ENCODE measurements around the gene NDUFC1.

The NDUFC1 gene

DNA sequence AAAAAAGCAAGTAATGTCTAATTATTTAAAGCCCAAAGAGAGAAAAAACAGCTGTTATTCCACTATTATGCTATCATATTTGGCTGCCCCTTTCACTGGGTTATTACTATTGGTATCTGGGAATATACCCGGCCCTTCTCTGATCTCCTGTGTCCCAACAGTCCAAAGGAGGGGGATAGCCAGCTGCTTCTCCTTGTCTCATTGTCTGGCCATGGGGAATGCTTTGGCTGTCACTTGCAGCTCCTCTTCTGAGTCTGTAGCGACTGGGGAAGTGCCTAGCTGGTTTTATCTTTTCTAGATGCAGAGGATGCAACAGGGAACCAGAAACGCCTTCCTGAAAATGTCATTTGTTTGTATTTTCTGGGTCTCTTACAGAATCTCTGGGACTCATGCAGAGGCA lies 56.1 kb downstream of the NDUFC1 start:
- no peak for DNase-seq

GRCh38 chr4:139245590-139245989 lies 56.7 kb downstream of the NDUFC1 start:
- DNase-seq: no peak

DNA sequence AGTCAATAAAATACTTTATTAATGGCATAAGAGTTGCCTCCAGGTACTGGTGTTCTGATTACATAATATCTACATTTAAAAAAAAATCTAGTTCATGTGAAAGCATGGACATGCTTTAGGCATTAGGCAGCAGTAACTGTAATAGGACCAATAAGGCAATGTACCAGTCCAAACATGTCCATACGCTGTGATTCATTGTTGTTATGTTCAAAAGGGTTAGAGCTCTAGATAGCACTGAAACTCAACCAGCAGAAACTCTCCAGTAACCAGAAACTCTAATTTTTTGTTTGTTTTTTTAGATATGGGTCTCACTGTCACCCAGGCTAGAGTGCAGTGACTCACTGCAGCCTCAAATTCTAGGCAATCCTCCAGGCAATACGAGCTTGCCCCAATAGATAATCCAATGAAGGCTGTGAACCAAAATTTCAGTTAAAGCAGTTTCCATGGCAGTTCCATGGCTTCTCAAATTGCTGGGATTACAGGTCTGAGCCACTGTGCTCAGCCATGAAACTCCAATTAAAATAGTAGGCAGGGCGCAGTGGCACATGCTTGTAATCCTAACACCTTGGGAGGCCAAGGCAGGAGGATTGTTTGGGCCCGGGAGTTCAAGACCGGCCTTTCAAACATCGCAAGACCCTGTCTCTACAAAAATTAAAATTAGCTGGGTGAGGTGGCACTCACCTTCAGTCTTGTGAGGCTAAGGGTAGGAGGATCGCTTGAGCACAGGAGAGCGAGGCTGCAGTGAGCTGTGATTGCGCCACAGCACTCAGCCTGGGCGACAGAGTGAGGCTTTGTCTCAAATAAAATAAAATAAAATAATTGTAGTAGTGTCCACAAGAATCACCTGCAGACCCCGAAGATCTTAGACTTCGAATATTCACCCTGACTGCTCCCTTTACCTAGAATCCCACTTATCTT lies 58.6 kb downstream of the NDUFC1 start:
- DNase-seq: no peak

GRCh38 chr4:139242511-139243051 lies 59.7 kb downstream of the NDUFC1 start:
- DNase-seq: no peak

GRCh38 chr4:139241784-139242151 lies 60.5 kb downstream of the NDUFC1 start:
- DNase-seq: no peak

- no peak for DNase-seq
These were observed 61.0 kb downstream of the NDUFC1 start for GRCh38 chr4:139241086-139241783.

Measured in GDM1 (cell line).